ENCODE measurements around the gene TAB3.
A peak's percentile ranks its signal among the peaks of the same experiment; 100 is the strongest.

Gene TAB3

GRCh38 chrX:30885136-30885535, 3.9 kb downstream of the TAB3 start:
- H3K4me1 Mint-ChIP-seq: peaks cover 18% of the 10 kb centered on the region
- no peak for DNase-seq
- no peak for TF ChIP-seq CTCF (IDR thresholded peaks at IDR 0.05)
- H3K9me3 Mint-ChIP-seq: peaks cover 13% of the 10 kb centered on the region
- H3K4me3 Mint-ChIP-seq: no peak overlapping the region
- no peaks in the 10 kb centered on the region for H3K27me3 Mint-ChIP-seq (ENCODE audit: low read depth, poor library complexity)
- no peaks in the 10 kb centered on the region for H3K36me3 Mint-ChIP-seq (ENCODE audit: low read depth)
- no peak overlapping the region for H3K27ac Mint-ChIP-seq

GRCh38 chrX:30883138-30883537, 5.9 kb downstream of the TAB3 start:
- no peaks in the 10 kb centered on the region for H3K27me3 Mint-ChIP-seq (ENCODE audit: low read depth, poor library complexity)
- peaks cover 4% of the 10 kb centered on the region for H3K9me3 Mint-ChIP-seq
- DNase-seq: no peak
- no peak for TF ChIP-seq CTCF (IDR thresholded peaks at IDR 0.05)
- no peak overlapping the region for H3K4me3 Mint-ChIP-seq
- no peaks in the 10 kb centered on the region for H3K36me3 Mint-ChIP-seq (ENCODE audit: low read depth)
- H3K4me1 Mint-ChIP-seq: peaks cover 7% of the 10 kb centered on the region
- no peak overlapping the region for H3K27ac Mint-ChIP-seq

DNA sequence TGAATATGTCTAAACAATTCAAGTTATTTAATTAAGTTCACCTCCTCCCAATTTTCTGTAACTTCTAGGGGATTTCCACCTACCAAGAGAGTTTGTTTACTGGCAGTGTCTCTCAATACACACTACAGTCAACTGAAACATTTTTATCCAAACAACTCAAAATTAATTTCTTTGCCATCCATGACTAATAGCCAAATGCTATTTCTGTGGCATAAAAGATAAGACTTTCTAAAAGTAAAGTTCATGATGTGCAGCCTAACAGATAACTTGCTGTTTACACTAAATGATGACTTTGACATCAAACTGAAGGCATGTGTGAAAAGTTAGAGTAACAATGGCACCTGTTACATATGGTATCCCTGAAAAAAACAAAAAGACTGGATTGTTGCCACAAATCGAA, 7.3 kb downstream of the TAB3 start:
- no peak overlapping the region for H3K27ac Mint-ChIP-seq
- no peak overlapping the region for H3K4me3 Mint-ChIP-seq
- H3K27me3 Mint-ChIP-seq (ENCODE audit: low read depth, poor library complexity): no peaks in the 10 kb centered on the region
- peaks cover 7% of the 10 kb centered on the region for H3K9me3 Mint-ChIP-seq
- H3K4me1 Mint-ChIP-seq: peaks cover 3% of the 10 kb centered on the region
- no peak for TF ChIP-seq CTCF (IDR thresholded peaks at IDR 0.05)
- no peaks in the 10 kb centered on the region for H3K36me3 Mint-ChIP-seq (ENCODE audit: low read depth)
- DNase-seq: no peak

DNA sequence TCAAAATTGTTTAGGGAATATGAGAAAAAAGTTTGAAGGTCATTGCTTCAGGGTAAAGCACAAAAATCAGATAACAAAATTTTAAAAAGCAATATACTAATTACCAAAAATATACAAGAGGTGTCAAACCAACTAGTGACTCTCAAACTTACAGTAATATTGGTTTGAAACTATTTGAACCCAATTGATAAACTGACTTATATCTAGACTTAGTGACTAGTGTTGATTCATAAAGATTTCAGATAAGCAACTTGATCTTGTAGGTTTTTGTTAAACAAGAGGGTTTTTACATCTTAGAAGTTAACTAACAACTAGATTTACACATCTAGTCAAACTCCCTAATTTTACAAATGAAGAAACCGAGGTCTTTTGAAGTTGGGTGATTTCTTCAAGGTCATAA, 7.7 kb downstream of the TAB3 start:
- no peak overlapping the region for H3K4me3 Mint-ChIP-seq
- H3K9me3 Mint-ChIP-seq: peaks cover 11% of the 10 kb centered on the region
- H3K27ac Mint-ChIP-seq: no peak overlapping the region
- H3K36me3 Mint-ChIP-seq (ENCODE audit: low read depth): no peaks in the 10 kb centered on the region
- no peak for DNase-seq
- no peaks in the 10 kb centered on the region for H3K27me3 Mint-ChIP-seq (ENCODE audit: low read depth, poor library complexity)
- peaks cover 7% of the 10 kb centered on the region for H3K4me1 Mint-ChIP-seq
- no peak for TF ChIP-seq CTCF (IDR thresholded peaks at IDR 0.05)

DNA sequence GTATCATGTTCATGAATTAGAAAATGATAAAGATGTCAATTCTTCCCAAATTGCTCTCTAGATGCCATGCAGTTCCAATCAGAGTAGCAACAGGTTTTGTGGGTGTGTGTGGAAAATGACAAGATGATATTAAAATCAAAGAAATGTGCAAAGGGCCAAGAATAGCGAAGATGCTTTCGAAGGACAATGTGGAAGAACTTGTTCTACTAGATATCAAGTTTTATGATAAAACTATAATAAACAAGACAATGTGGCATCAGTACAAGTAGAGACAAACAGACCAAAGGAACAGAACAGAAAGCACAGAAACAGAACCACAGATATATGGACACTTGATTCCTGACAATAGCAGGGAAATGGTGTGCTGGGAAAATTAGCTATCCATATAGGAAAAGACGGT, 9.0 kb downstream of the TAB3 start:
- Mint-ChIP-seq H3K4me3 (no peak overlapping the region), H3K27ac (no peak overlapping the region), H3K9me3 (peaks cover 11% of the 10 kb centered on the region), H3K27me3 (ENCODE audit: low read depth, poor library complexity) (no peaks in the 10 kb centered on the region), H3K36me3 (ENCODE audit: low read depth) (no peaks in the 10 kb centered on the region), H3K4me1 (peaks cover 12% of the 10 kb centered on the region)
- no peak for DNase-seq
- no peak for TF ChIP-seq CTCF (IDR thresholded peaks at IDR 0.05)

- no peak for TF ChIP-seq CTCF (IDR thresholded peaks at IDR 0.05)
- Mint-ChIP-seq H3K36me3 (ENCODE audit: low read depth) (no peaks in the 10 kb centered on the region), H3K4me1 (peaks cover 12% of the 10 kb centered on the region), H3K9me3 (peaks cover 31% of the 10 kb centered on the region), H3K27ac (peak overlapping the region; percentile 12), H3K27me3 (ENCODE audit: low read depth, poor library complexity) (no peaks in the 10 kb centered on the region), H3K4me3 (no peak overlapping the region)
- DNase-seq: no peak
These were observed 12.7 kb downstream of the TAB3 start for GRCh38 chrX:30876367-30876766.

All from nephron progenitor cell (in vitro differentiated cells).